NCI-H128 (cell line): ENCODE results near the gene KLF16.
"Not testable (repeated sequence)": the region's sequence is repeated elsewhere in the genome, so short reads cannot be mapped to it uniquely, and the experiment has no call there.

Experiments used
- DNase-seq: peaks from one replicate; lab custom pipeline; 2025; ENCODE audit not compliant: unreplicated experiment; lab: John Stamatoyannopoulos, UW

The KLF16 gene

DNA sequence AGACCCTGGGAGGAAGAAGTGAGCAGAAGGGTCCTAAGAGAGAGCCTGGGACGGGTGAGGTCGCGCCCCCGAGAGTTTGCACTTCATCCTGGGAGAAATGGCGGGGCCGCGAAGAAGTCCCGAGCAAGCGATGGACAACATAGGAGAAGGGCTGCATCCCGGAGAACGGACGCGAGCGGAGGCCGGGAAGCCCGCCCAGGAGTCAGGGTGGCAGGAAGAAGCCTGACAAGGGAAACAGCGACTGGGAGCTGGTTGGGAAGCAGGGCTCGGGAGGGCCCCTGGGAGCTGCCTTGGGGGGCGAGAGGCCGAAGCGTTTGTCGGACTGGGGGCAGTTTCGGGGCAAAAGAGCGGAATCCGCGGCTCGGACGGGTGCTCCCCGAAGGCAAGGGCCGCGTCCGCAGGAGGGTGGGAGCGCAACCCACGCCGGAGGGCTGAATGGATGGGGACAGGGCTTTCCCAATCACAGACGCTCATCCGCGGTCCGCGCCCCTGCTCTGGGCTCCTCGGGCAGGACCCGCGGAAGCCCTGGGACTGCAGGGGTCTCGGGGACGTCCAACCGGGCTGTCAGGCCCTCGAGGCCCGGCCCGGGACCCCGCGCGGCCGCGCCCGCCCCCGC is 21.4 kb upstream of the KLF16 start:
- no peak for DNase-seq

DNA sequence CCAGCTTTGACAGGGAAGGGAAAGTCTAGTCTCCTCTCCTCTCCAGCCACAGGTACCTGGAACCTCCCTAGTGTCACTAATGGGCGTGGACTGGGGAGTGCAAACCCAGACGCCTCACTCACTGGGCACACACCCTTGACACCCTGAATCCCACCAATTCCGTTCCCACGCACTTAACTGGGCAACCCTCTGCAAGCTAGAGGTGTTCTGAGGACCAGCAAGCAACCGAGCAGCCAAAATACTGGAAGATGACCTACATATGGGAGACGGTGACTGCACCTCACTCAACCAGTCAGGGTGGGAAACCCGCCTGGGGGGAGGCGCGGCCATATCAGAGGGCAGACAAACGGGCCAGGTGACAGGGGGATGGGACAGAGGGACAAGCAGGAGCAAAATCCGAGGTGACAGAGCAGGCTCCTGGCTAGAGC is 20.9 kb upstream of the KLF16 start:
- no peak for DNase-seq

GRCh38 chr19:1883784-1884183 is 20.4 kb upstream of the KLF16 start:
- DNase-seq = no peak

- DNase-seq = no peak
Observed at GRCh38 chr19:1882786-1883692, 19.7 kb upstream of the KLF16 start.

GRCh38 chr19:1882089-1882785 is 18.9 kb upstream of the KLF16 start:
- no peak for DNase-seq

DNA sequence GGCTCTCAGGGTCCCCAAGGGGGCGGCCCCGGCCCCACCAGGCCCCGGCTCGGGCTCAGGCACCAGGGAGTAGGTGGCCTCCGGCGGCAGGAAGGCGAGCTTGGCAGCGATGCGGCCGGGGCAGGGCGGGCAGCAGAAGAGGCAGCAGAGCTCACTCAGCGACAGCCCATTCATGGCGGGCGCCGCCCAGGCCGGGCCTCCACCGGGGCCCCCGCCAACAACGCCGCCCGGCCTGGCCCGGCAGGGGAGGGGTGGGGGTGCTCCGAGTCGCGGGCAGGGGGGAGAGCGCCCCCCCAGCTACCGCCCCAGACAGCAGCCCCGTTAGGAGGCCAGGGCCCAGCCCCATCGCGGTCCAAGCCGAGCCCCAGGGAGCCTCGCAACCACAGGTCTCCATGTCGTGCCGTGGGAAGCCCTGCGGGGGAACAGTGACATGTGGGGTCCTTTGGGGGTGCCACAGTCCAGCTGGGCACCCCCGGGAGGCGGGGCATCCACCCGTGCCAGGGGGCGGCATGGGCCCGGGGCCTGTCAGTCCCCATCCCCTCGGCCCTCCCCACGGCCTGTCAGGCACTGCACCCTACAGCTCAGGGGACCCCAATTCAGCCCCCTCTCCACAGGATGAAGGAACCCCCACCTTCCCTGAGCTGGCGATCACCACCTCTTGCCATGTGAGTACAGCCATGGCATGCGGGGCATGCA is 18.2 kb upstream of the KLF16 start:
- not testable (repeated sequence) for DNase-seq

DNA sequence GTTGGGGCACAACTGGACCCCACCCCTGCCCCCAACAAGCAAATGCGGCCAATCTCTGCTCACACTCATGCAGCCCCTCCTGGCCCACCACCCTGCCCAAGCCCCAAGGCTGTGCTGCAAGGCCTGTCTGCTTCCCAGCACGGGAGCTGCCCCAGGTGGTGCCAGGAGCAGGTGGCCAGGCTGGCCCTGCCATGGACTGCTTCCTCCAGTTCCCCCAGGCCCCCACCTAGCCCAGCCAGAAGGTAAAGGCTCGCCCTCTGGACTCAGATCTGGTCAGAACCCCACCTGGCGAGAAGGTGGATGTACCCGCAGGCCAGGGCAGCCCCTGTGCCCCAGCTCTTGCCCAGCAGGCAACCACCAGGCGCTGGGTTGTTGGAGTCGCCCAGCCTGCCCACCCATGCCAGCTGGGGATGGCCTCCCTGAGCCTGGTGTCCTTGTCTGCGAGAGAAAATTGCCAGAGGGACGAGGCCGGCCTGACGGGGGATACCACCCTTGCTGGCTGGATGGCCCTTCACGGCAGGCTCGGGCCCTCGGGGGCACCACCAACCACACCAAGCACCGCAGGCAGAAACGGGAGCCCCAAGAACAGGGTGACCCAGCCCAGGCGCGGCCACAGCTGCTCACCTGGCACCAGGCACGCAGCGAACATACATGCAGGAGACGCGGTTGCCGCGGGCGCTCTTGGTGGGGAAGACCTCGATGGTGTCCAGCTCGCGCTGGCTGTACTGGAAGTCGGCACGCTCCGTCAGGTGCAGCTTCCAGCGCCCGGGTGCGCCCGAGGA is 17.4 kb upstream of the KLF16 start:
- DNase-seq = no peak

DNA sequence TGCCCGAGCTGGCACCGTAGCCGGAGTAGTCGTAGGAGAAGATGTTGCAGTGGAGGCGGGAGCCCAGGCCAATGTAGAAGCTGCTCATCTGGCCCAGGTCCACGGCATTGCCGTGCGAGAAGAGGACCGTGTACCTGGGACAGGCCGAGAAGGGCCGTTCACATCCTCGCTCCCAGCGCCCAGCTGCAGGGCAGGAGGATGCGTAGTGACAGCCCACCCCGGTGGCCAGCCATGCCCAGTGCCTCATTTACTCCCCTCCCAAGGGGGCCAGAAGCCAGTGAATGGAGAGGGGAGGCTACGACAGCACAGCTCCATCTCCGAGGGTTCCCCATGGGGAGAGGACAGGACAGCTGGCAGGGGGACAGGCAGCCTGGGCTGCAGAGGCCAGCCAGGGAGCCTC is 16.6 kb upstream of the KLF16 start:
- DNase-seq = not testable (repeated sequence)

GRCh38 chr19:1878583-1878982 is 15.2 kb upstream of the KLF16 start:
- not testable (repeated sequence) for DNase-seq

- DNase-seq = not testable (repeated sequence)
Observed at GRCh38 chr19:1877280-1877660, 13.9 kb upstream of the KLF16 start.

- not testable (repeated sequence) for DNase-seq
Observed at GRCh38 chr19:1876496-1877279, 13.3 kb upstream of the KLF16 start.

DNA sequence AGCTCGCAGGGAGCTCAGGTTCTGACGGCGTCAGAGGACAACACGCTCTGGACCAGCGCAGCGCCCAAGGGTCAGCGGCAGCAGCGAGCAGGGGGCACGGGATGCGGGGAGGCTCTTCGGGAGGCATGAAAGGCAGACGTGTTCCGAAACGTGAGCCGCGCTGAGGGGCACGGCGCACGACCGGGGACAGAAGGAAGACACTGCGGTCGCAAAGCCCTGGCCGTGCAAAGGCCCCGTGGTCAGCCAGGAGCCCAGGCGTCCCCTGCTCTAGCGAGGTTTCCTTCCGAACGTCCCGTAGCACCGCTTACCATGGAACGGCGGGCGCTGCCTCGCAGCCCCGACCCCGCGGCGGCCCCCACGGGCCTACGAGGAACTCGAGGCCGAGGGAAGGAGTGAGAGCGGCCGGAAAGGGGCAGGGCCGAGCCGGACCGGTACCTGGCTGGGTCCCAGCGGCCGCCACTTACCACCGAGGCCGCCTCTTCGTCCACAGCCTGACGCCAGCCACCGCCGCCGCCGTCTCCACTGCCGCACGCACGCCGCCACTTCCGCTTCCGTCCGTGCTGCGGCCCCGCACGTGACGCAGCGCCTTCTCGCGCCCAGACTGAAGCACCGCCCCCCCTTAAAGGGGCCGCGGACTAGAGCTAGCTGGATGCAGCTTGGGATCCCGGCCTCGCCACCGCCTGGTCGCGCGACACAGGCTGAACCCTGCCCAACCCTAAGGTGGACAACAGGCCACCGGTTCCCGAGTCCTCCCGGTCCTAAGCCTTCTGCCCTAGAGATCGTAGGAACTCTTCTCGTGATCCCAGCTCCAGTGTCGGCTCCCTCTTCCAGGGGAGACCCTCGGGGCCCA is 12.5 kb upstream of the KLF16 start:
- DNase-seq = peak; percentile 85

GRCh38 chr19:1875265-1875645 is 11.9 kb upstream of the KLF16 start:
- not testable (repeated sequence) for DNase-seq

DNA sequence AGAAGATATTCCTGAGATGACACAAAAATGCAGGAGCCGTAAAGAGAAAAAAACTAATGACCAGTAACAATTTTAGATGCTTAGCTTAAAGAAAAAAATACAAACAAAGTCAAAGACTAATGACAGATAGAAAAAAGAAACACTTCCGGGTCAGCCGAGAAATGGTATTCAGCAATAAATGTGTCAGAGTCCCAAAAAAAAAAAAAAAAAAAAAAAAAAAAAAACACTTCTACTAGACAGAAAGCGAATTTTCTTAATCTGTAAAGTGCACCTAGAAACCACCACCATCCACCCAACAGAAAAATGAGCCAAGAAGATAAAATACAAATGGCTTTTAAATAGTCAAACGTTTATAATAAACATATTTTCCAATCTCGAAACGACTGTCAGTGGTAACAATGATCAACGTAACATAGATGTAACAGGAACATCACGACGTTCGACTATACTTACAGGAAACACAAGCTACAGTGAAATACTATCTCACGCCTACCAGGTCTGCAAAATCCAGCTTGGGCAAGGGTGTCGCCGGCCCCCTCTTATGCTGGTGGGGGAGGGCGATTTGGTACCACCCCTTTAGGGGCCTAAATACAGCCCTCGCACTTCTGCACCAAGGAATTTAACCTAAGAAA is 11.3 kb upstream of the KLF16 start:
- DNase-seq = no peak

- DNase-seq = no peak
Observed at GRCh38 chr19:1873524-1874473, 10.4 kb upstream of the KLF16 start.

- no peak for DNase-seq
Observed at GRCh38 chr19:1872807-1873523, 9.6 kb upstream of the KLF16 start.

DNA sequence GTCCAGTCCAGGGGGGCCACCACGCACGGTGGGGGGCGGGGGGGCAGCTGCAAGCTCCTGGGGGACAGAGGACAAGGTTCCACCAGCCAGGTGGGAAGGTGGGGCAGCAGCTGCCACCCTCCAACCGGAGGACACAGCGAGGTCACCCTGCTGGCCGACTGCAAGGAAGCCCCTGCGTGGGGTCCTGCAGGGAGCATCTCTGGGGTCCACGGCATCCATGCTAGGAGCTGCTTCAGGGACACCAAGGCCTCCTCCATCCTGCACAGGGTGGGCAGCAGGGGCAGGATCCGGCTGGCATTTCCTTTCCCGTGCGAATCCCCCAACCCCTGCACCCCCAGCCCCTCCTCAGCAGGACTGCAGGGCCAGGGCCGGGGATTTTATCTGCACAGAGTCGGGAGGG is 8.3 kb upstream of the KLF16 start:
- no peak for DNase-seq
